Germinal center (tissue), 1 donor: ENCODE results near the gene NAGK.
"Not testable (repeated sequence)": the region's sequence is repeated elsewhere in the genome, so short reads cannot be mapped to it uniquely, and the experiment has no call there.

ENCODE experiments used
- DNase-seq: peaks from one replicate; pipeline ENCODE4 v3.0.0; 2012; ENCODE audit warnings: mixed read lengths, low spot score

NAGK gene

DNA sequence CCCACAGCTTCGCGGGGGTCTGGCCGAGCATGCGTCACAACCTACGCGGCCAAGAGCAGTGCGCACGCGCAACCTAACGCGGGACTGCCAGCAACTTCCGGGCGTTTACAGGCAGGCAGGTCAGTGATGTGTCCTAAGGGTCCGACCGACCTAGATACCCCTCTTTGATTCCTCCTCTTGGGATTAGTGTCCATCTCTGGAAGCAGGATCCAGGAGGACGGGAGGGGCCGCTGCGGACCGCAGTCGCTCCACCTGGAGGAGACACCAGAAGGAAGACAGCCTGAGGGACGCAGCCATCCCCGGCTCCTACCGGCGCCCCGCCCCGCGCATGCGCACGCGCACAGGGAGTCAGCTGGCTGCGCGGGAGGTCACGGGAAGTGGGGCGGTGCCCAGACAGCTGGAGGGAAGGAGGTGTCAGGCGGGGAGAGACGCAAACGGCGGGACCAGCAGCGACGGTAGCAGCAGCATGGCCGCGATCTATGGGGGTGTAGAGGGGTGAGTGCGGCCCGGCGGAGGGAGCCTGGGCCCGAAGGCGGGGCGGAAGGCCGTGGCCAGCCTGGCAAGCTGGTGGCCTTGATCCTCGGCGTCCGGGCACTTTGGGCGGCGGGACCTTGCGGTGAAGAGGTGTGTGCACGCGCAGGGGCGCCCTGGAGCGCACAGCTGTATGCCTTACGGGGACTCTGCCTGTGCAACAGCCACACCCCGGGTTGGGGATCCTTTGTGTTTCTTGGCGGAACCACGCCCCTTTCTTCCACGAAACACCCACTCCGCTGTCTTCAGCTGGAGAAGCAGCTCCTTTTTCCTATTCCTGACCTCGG lies at the start of gene NAGK:
Gene NAGK, plus strand, starts transcription at position 431 of the 818 bp plus-strand sequence. Its CDS starts 36 bp downstream, at position 467.
- peak; percentile 97 for DNase-seq

DNA sequence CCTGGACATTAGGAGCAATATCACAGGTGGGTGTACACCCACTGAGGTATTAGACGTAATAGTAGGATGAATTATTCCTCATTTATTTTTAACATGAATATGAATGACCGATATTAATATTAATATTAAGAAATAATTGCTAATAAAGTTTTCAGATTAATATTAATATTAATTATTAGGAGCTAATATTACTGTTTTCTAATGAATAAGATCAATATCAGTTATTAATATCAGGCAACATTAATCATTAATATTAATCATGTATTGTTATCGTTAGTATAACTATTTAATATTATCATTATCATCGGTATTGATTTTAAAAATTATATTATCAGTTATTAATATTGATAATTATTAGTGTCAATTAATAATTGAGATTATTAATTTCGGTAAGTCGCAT lies 48.5 kb upstream of the NAGK start:
- not testable (repeated sequence) for DNase-seq

DNA sequence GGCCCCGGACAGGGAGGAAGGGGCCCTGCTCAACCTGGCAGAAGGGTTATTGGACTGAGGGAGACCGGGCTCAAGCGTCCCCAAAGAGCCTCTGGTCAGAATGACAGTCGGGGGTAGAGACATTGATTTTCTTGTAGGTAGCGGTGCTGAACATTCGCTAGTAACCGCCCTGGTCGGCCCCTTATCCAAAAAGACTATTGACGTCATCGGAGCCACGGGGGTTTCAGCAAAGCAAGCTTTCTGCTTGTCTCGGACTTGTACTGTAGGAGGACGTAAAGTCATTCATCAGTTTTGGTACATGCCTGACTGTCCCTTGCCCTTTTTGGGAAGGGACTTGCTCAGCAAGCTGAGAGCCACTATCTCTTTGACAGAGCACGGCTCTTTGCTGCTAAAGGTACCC lies 47.1 kb upstream of the NAGK start:
- not testable (repeated sequence) for DNase-seq

DNA sequence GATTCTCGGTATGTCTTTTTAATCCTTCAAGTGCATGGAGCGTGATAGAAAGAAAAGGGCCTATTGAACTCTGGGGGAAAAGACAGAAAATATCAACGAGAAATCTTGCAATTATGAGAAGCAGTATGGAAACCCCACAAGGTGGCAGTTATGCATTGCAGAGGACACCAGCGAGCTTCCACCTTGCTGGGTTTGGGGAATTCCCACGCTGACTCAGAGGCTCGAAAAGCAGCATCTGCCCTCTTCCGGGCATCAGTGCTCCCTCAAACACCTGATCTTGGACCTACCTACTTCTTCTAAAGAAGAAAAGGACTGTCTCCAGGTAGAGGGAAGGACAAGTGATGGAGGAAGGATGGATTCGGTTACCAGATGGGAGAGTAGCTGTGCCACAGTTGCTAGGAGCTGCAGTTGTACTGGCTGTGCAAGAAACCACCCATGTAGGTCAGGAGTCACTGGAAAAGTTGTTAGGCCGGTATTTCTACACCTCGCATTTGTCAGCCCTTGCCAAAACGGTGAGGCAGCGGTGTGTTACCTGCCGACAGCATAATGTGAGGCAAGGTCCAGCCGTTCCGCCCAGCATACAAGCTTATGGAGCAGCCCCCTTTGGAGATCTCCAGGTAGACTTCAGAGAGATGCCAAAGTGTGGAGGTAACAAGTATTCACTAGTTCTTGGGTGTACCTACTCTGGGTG lies 44.8 kb upstream of the NAGK start:
- not testable (repeated sequence) for DNase-seq

DNA sequence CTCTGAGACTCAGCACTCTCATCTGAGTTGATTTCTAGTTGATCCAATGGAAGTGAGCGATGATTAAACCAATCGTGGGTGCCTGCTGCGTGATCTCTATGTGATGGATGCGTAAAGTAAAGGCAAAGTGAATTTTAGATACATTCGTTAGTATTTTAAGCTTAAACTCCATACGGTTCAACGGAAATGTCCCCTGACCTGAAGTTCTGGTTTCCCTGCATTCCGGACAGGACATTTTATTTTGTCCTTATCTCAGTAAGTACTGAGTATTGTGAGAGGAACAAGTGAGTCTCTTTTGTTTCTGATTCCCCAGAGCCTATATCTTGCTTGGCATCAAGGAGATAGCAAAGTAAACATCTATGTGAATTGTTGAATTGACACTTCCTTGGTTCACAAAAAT lies 32.2 kb upstream of the NAGK start:
- not testable (repeated sequence) for DNase-seq

GRCh38 chr2:71042287-71042686 lies 26.2 kb upstream of the NAGK start:
- DNase-seq: no peak

DNA sequence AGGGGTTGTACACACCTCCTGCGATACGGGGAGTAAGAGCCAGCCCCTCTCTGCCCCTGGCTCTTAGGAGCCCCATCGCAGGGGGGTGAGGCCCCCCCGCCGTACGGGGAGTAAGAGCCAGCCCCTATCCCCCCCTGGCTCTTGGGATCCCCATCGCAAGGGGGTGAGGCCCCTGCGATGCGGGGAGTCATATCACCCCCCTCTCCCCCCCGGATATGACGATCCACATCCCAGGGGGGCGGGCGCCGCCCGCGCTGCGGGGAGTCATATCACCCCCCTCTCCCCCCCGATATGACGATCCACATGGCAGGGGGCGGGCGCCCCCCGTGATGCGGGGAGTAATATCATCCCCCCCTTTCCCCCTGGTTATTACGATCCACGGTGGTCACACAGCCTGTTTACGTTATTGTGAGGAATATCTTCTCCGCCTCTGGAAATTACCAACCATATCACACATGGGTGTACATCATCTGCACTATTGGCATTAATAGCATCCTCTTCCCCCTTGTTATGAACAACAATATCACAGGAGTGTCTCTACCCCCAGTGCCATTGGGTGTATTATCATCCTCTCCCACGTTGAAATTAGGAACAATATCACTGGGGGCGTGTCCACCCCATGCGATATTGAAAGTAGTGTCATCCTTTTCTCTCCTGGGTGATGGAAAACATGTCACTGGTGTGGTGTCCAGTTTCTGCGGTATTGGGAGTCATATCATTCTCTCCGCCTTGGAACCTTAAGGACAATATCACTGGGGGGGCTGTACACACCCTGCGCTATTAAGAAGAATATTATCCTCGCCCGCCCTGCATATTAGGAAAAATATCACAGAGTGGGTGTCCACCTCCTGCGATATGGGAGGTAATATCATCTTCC lies 24.7 kb upstream of the NAGK start:
- DNase-seq: no peak

DNA sequence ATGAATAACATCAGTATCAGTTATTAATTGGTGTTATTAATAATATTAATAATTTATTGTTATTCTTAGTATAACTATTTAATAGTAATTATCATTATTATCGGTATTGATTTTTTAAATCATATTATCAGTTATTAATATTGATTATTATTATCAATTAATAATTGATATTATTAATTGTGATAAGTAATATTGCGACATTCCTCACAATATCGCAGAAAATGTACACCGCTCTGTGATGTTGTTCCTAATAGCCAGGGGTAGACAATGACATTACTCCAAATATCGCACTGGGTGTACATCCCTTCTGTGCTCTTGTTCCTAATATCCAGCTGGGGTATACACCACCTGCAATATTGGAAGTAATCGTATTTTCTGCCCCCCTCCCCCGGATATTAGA lies 23.3 kb upstream of the NAGK start:
- DNase-seq: no peak

GRCh38 chr2:71045865-71046548 lies 22.4 kb upstream of the NAGK start:
- DNase-seq: no peak

- no peak for DNase-seq
These were observed 20.4 kb upstream of the NAGK start for GRCh38 chr2:71048096-71048495.

- not testable (repeated sequence) for DNase-seq
These were observed 18.6 kb upstream of the NAGK start for GRCh38 chr2:71049704-71050360.

- not testable (repeated sequence) for DNase-seq
These were observed 13.2 kb upstream of the NAGK start for GRCh38 chr2:71055206-71055740.

- DNase-seq: no peak
These were observed 8.2 kb upstream of the NAGK start for GRCh38 chr2:71060211-71060610.

DNA sequence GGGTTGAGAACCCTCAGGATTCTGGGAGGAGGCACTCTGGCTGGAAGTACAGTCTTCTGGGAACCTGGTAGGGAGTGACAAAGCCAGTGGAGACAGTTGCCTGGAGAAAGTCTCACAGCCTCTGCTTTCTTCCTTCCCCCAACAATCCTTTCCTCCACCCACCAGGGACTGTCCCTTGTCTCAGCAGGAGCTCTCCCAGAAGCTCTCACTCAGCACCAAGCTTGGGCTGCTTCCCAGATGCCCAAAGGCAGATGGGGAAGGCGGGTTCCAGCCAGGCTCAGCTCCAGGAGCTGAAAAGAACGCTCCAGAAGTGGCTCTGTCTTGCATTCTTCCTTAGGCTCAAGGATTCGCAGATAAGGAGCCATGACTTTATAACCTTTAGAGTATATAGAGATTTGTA lies 7.6 kb upstream of the NAGK start:
- DNase-seq: no peak

DNA sequence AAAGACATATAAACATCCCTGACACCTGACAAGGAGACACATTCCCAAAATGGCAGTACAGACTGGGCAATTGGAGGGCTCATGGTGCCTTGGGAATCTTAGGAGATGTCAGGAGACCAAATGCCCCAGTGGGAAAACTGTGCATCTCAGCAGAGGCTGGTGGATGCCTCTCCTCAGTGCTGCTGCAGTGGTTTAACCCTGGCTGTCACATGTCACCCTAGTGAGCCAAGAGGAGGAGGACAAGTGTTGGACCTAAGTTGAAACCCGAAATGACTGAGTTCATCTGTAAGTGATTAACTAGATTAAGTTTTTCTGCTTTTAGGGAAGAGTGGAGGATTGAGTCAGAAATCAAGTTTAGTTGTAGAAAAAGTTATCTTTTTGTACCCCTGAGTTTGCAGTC lies 5.2 kb upstream of the NAGK start:
- DNase-seq: no peak

- DNase-seq: no peak
These were observed 4.3 kb upstream of the NAGK start for GRCh38 chr2:71064110-71064611.

DNA sequence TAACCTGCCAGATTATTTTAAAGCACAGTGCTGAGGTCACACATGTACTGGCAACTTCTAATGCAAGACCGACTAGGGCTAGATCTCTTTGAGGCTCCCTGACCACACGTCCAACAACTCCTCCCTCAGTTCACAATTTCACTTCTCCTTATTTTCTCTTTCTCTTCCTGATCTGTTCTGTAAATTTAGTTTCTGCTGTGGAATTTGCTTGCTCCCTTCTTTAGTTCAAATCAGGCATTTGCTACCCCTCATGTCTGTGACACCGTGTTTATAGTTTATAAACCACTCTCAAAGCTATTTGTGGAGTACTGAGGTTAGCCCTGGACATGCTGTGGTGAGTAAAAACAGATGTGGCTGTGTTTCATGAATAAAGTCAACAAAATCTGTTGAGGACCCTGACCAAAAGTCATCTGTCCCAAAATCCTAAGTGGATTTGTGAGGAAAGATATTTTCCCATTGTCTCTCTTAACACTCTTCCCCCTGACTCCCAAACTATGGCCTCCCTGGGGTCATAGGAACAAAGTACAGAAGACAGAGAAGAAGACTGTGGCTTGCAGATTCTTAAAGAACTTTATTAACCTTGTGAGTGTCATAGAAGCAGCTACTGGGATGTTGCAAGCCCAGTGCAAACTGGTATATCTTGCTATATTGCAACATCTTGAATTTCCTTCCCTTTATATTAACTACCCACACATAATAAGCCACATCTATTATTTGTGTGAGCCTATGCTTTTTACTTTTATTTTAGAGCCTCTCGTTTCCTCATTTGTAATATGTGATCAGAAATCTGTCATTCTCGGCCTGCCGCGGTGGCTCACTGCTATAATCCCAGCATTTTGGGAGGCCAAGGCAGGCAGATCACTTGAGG lies 3.5 kb upstream of the NAGK start:
- peak; percentile 49 for DNase-seq

DNA sequence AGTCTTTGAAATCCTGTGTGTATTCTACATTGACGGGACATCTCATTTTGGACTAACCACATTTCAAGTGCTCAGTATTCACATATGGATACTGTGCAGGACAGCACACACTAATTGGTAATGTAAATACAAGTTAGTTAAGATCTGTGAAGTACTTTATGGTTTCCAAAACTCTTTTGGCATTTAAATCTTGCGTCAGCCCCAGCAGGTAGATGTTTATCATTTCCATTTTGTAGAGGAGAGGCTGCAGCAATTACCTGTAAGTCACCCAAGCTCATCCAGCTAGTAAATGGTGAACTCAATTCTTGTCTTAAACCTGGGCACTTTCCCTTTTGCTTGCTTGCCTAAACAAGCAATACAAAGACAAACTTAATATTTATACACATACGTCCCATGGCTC lies 1.6 kb upstream of the NAGK start:
- no peak for DNase-seq

DNA sequence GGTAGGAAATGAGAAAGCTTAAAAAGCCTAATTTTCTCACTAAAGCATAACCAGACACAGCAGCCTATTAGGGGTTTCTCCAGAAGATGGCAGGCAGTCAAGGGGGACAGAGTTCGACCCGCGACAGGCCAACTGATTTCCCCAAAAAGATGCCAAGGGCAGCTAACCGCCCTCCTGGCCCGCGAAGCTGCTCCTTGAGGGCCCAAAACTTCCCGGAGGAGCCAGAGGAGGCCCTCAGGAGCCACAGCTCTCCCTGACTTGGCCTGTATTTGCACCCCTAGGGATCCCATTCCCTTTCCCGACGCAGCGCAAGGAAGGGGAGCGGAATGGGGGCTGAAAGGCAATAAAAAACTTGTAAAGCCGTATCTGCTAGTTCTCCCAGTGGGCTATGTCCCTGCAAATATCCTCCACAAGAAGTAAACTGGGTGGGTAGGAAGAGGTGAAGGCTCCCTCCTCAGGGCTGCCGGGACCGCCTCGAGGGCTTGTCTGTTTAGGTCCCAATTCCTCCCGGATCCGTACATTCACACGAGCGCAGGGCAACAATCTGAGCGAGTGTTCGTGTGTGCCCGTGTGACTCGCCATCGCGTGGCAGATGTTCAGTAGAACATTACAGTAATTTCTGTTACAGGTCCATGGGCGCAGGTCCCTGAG lies 756 bp upstream of the NAGK start:
- DNase-seq: peak; percentile 20
